ENCODE data around the gene CLEC16A.
A peak's percentile ranks its signal among the peaks of the same experiment; 100 is the strongest.
"Not testable (repeated sequence)": the region's sequence is repeated elsewhere in the genome, so short reads cannot be mapped to it uniquely, and the experiment has no call there.

CLEC16A gene

DNA sequence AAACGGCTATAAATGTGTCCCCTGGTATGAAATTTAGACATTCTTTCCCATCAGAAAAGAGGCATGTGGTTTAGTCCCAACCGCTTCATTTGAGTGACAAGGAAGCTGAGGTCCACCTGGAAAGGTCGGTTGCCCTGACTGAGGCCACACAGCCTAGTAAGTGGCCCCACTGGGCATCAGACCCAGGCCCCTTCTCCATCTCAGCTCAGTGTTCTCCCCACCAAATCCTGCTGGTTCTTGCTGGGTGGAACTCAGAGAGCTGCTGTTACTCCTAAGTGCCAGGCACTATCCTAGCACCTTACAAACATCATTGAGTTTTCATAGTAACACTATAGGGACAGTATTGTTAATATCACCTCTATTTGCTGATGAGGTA is 158.1 kb downstream of the CLEC16A start:
- no peak for DNase-seq (ENCODE audit: low spot score)

DNA sequence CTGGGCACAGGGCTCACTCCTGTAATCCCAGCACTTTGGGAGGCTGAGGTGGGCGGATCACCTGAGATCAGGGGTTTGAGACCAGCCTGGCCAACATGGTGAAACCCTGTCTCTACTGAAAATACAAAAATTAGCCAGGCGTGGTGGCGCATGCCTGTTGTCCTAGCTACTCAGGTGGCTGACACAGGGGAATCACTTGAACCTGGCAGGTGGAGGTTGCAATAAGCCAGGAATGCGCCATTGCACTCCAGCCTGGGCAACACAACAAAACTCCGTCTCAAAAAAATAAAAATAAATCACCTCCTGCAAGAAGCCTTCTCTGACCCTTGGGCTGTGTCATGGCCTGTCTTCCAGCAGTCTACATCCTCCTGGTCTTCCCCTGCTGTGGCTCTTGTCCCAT is 158.9 kb downstream of the CLEC16A start:
- not testable (repeated sequence) for DNase-seq (ENCODE audit: low spot score)

DNA sequence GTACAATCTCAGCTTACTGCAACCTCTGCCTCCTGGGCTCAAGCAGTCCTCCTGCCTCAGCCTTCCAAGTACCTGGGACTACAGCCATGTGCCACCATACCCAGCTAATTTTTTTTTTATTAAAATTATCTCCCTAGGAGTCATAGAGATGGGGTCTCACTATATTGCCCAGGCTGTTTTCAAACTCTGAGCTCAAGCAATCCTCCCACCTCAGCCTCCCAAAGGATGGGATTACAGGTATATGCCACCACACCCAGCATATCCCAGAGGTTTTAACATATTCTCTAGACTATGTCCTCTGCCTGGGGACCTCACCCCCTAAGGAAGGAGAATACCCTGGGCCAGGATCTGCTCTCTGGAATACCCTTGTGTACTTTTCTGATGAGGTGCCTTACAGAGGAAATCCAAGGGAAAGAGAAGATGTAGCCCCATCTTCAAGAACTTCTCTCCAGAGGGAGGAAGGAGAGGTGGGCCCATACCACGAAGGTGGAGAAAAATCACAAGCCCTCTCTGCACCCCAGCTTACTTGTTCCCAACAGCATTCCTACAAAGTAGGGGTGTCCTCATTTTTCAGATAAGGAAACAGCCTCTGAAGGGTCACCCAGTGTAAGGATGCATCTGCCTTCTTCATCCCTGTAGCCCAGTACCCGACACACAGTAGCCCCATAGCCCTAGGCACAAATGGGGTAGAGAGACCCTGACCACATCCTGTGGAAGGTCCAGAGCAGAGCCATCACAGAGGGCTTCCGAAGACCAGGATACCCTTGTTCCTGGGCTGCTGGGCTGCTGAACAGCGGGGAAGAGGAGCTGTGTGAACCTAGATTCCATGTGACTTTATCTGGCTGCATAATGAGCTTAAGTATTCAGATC is 160.0 kb downstream of the CLEC16A start:
- no peak for DNase-seq (ENCODE audit: low spot score)

DNA sequence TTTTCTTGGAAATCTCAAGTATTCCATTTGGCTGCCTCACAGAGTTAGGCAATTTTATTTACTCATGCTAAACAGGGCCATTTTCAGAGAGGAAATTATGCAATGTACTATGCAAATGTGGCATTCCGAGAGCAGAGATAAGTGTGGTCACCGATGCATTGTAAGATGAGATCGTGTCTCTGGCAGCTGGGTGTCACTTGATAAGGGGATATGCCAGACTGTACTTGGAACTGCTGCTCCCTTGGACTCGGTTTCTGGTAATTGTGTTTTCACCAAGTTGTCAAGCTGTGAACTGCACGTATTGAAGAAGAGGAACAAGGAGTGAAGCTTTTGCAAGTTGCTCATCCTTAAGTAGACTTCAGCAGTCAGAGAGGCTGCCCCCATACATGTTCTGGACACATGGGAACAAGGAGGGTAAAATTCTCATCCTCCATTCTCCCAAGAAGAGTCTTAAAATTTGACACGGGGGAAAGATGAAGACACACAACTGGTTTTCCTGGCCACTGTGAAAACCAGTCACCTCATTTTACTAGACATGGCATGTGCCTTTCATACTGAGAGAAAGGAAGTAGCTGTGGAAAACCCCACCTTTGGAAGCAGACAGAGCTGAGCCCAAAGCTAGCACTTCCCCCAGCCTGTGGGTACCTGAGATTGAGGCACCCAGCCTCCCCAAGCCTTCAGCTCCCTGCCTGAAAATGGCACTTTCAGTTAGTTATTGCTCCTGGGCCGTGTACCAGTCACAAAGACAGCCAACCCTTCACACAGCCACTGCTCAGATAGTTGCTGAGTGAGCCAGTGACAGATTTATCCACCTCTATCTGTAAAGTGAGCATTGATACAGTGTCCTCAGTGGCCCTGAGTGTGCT is 160.9 kb downstream of the CLEC16A start:
- peak; percentile 3 for DNase-seq (ENCODE audit: low spot score)

DNA sequence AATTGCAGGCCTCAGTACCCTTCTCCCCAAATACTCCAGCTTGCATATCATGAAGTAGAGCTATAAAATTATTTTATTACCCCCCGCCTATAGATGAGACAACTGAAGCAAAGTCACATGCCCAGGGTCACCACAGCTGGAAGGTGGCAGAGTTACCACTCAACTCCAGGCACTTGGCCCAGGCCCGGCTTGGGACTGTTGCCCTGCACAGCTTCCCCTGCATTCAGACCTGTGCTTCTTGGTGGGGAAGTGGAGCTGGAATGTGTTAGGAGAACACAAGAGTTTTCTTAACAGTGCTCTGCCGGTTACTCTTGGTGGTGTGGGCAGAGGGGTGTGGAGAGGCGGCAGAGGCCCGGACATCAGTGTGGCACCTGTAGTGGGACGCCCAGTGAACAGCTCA is 162.4 kb downstream of the CLEC16A start:
- no peak for DNase-seq (ENCODE audit: low spot score)

DNA sequence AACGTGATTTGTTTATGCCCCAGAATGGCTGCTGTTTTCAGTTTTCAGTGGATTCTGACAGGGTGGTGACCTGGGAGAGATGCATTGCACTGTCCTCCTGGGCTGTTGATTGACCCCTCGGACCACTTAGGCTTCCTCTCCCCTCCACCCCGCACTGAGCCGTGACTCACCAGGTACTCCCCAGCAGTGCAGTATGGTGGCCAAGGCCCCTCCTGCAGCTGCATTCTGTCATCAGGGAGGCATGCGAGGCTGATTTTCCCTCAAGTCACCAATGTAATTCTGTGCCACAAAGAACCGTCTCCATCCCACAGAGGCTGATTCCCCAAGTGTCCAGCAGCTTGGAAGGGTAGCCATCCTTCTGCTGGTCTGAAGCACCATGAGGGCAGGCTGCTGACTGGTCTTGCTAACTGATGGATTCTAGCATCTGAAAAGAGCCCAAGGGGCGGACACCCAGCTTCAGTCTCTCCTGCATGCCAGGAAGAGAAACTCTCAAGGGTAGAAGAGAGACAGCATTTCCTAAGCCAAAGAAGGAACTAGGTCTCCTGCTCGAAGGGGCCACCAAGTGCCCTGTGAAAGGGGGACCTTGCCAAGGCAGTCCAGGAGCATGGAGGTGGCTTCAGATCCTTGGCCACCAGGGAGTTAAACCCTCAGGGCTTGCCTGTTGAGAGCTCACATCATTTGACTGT is 163.6 kb downstream of the CLEC16A start:
- no peak for DNase-seq (ENCODE audit: low spot score)

DNA sequence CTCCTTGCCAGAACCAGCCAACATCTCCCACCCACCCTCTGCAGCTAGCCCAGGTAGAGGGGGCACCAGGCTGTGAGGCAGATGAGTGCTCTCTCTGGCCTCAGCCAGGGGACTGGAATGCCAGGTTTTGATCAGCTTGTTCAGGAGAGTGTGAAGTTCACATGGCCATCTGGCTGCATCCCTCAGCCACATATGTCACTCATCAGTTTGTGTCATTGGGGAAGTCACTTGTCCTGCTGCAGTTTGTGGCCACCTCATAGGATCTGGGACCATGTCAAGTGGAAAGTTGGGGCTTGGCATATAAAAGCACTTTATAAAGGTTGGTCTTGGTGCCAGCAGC is 164.1 kb downstream of the CLEC16A start:
- no peak for DNase-seq (ENCODE audit: low spot score)

DNA sequence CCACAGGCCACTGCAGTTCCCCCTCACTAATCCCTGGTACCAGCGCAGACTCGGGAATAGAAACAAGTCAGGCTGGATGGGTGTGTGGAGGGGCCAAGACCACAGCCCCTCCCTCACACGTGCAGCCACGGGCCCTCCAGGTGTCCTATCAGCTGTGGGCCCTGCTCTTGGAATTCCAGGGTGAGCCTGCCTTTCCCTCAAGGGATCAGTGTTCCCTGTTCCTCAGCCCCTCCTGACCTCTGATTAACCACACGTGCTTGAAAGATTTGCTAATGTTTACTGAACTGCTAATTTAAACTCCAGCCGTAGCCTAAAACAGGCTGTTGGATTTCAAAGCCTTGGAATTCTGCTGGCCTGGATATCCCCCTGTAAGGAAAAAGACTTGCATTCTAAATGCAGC is 165.2 kb downstream of the CLEC16A start:
- no peak for DNase-seq (ENCODE audit: low spot score)

DNA sequence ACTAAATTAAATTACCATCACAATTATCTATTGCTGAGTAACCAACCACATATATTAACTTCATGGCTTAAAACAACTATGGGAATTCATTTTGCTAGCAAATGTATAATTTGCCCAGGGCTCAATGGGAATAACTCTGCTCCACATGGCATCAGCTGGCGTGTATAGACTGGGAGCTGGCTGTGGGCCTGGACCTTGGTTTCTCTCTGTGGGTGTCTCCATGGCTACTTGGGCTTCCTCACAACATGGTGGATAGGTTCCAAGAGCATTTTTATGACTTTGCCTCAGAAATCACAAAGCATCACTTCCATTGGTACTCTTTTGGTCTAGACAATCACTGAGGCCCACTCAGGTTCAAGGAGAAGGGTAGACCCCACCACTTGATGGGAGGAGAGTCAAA is 166.8 kb downstream of the CLEC16A start:
- no peak for DNase-seq (ENCODE audit: low spot score)

DNA sequence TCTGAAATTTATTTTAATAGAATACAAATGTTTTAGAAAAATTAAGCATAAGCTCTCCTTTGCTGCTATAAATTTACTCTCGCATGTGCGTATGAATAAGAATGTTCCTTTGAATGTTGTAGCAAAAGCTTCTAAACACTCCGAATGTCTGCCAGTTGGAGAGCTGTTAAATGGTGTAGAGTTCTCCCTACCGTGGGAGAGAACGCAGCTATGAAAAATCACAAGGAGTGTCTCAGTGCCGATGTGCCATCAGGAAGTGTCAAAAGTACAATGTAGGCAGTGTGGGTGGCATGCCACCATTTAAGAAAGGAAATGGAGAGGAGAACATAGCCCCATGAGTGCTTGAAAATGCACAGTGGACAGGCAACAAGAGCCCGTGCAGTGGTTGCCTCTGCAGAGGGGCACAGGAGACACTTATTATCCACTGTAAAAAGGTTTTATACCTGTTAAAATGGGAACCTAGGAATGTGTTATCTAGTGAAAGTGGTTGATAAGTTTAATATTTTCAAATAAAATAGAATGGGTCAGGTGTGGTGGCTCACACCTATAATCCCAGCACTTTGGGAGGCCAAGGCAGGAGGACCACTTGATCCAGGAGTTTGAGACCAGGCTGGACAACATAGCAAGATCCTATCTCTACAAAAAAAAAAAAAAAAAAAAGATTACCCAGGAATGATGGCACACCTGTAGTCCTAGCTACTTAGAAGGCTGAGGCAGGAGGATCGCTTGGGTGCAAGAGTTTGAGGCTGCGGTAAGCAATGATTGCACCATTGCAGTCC is 167.7 kb downstream of the CLEC16A start:
- no peak for DNase-seq (ENCODE audit: low spot score)

DNA sequence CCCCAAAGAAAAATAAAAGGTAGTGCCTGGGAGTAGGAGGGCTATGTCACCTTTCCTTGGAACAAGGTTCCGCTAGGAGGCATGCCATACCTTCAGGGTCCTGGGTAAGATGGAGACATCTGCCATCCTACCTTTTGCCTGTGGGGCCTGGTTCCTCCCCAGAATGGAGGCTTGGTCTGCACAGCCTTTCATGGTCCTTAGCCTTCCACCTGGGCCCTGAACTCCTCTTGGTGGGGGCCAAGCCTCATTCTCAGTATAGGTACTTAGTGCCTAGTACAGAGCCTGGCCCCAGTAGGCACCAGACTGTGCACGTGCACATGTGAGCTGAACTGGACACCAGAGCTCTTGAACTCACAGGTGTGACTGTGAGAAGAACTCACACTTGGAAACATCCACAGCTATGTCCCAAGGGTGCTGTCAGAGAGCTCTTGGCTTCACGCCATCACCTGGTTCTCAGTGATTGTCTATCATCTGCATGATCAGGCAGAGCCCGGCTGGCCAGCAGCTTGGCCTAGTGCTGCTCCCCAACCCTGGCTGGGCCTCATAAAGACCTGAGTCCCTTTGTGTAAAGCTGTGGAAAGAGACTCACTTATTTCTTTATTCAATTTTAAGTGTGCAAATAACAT is 168.5 kb downstream of the CLEC16A start:
- DNase-seq (ENCODE audit: low spot score) = no peak

DNA sequence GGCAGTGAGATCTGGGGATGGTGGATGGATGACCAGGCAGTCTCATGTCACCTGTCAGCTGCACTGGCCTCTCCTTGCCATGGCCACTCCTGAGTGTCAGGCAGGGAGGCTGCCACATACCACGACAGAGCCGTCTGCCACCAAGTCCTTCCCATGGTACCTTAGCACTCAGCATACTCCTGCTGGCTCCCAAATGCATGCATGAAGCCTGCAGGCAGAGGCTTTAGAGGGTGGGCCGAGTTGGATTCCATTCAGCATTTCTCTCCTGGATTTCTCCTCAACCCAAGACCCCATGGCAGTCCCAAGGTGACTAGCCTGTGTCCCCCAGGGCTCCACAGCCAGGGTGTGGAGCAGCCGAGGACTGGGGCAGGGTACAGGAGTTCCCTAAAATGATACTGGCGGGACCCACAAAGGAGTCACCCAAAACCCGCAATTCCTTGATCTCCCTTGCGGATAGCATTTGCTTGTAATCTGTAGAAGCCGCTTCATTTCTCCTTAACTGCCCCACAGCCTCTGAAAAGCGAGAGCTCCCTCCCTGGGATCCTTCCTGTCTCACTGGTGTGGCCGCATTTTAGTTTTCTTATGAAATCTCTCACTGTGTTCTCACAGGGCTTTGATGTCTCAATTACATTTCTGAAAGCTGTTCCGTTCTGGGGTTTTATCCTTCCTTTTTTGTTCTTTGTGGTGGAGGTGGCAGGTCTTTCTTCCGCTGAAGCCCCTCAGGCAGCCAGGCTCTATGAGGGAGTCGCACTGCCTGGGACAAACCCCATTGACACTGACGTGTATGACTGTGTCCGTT is 170.2 kb downstream of the CLEC16A start:
- DNase-seq (ENCODE audit: low spot score) = no peak

DNA sequence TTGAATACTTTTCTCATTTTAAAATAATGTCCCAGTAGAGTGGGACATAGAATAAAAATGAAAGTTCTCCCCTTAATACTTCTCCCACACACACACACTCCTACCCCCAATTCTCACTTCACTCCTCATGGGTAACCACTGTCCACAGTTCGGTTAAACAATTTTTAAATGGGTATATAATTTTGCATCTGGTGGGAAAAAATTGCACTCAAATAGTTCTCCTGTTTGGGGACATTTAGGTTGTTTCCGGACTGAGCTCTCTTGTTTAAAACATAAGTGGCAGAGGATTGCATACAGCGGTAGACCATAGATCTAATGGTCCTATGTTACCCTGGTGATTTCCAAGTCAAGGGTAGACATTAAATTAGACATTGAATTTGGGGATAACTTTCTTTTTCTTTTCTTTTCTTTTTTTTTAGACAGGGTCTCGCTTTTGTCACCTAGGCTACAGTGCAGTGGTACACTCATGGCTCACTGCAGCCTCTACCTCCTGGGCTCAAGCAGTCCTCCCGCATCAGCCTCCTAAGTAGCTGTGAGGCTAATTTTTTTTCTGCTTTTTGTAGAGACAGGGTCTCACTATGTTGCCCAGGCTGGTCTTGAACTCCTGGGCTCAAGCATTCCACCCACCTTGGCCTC is 173.3 kb downstream of the CLEC16A start:
- DNase-seq (ENCODE audit: low spot score) = no peak

DNA sequence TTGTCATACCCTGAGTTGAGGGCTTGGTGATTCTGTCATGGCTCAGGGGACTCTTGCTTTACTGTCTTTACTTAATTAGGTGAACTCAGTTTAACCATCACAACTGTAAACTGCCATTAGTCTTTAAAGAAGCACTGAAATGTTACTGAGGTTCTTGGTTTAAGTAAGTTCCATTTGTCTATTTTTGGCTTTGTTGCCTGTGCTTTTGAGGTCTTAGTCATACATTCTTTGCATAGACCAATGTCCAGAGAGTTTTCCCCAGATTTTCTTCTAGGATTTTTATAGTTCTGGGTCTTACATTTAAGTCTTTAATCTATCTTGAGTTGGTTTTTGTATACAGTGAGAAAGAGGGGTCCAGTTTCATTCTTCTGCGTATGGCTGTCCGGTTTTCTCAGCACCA is 174.1 kb downstream of the CLEC16A start:
- no peak for DNase-seq (ENCODE audit: low spot score)

DNA sequence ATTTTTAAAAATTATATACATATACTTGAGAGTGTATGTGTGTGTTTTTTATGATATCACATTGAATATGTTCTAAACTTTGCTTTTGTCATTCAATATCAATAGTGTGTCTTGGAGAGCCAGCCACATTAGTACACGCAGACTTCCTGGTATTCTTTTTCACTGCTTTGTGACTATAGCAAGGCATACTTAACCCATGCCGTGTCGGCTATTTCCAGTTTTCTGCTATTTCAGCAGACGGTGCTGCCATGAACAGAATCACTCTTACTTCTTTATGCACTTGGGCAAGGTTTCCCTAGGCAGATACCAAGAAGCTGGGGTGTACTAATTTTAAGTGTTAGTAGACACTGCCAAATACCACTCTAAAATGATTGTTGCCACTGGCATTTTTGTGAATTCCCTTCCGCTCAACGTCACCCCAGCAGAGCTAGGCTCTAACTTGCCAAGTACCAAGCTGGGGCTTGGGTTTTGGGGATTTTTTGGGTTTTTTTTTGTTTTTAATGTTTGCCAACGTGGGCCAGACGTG is 176.8 kb downstream of the CLEC16A start:
- DNase-seq (ENCODE audit: low spot score) = no peak

DNA sequence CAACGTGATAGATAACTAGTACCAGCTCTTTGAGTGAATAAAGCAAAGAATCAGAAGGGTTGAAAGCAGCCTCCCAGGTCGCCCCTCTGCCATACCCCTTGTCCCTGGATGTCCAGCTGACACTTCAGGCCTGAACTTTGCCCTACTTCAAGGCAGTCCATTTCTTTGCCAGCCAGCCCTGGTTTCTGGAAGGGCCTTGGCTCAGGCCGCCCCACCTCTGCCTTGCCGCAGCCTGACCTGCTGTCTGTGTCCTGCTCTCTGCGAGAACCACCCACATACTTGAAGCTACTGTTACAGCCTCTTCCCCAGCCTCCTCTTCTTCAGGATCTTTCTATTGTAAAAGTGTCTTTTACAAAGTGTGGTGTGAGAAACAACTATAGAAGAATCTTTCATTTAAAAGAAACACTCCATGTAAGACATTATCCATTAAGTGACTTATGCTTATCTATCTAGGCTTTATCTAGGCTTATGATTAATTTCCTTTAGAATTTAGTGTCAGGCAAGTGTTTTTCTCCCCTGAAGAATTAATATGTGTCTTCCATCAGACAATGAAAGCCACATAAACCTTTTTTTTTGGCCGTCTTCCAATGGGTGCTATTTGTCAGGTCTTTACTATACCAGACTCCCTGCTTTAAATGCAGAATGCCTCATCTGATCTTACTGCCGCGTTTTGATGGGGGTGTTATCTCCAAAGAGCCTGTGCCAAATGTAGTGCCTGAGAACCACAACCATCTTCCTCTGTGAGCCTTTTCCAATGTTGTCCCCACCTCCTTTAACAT is 177.7 kb downstream of the CLEC16A start:
- no peak for DNase-seq (ENCODE audit: low spot score)

DNA sequence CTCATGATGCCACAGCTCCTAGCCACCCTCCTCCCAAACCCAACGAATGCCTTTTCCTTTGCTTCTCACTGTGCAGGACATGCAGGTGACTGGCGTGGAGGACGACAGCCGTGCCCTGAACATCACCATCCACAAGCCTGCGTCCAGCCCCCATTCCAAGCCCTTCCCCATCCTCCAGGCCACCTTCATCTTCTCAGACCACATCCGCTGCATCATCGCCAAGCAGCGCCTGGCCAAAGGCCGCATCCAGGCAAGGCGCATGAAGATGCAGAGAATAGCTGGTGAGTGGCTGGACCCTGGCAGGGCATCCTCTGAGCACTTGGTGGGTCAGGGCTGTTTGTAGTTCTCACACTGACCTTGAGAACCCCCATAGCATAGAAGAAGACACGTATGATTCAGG is 179.3 kb downstream of the CLEC16A start:
- DNase-seq (ENCODE audit: low spot score) = no peak

DNA sequence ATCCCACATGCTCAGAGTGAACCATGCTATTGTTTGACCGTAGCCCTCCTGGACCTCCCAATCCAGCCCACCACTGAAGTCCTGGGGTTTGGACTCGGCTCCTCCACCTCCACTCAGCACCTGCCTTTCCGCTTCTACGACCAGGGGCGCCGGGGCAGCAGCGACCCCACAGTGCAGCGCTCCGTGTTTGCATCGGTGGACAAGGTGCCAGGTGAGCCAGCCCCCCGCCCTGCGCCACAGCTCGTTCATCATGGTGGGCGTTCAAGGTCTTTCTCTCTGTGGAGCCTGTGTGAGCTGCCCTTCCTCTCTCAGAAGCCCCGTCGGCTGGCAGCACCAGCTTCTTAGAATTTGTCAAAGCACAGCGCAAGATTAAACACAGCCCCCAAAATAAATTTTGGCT is 181.6 kb downstream of the CLEC16A start:
- DNase-seq (ENCODE audit: low spot score) = no peak

DNA sequence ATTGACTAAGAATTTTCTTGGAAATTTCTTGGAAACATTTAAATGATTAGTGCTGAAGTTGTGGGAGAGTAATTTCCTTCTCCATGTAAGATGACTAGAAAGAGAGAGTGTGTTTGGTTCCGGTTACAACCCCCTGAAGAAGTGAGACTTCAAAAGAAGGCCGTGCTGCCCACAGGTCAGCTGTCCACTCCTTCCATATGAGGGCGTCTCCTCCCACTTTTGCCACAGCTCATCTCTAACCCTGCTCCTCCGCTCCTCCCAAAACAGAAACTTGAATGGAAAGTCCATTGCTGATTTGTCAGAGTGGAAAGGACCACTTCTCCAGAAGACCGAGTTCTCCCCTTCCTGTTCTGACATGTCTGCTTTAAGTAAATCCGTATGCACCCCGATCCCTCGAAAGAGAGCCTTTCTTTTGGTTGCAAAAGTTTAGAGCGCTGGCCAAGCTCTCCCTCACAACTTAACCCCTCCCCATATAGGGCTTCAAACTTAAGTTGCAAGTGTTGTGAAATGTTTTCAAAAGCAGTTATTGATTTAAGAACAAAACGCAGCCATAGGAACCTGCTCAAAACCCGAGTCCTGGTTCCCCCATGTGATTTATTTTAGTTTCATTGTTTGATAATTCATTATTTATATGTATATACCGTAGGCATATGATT is 182.2 kb downstream of the CLEC16A start:
- no peak for DNase-seq (ENCODE audit: low spot score)
